Fibroblast of gingiva (primary cell): Measurements from ENCODE around the gene PRR3.

Experiments used
- DNase-seq: peaks from one replicate; pipeline ENCODE4 v3.0.0-alpha.2; 2011; ENCODE audit warnings: low read depth

PRR3 gene

GRCh38 chr6:30571762-30572082, 14.6 kb downstream of the PRR3 start:
- DNase-seq = no peak

GRCh38 chr6:30572148-30572547, 15.1 kb downstream of the PRR3 start:
- no peak for DNase-seq

GRCh38 chr6:30573113-30573512, 16.0 kb downstream of the PRR3 start:
- DNase-seq = no peak

GRCh38 chr6:30578051-30578450, 21.0 kb downstream of the PRR3 start:
- DNase-seq = no peak

GRCh38 chr6:30583921-30584320, 26.8 kb downstream of the PRR3 start:
- DNase-seq = no peak

GRCh38 chr6:30589754-30590358, 32.8 kb downstream of the PRR3 start:
- DNase-seq = no peak

- no peak for DNase-seq
Observed at GRCh38 chr6:30590509-30590908, 33.4 kb downstream of the PRR3 start.

- DNase-seq = no peak
Observed at GRCh38 chr6:30591008-30591407, 33.9 kb downstream of the PRR3 start.

GRCh38 chr6:30592287-30592686, 35.2 kb downstream of the PRR3 start:
- no peak for DNase-seq

- DNase-seq = peak; percentile 64
Observed at GRCh38 chr6:30597315-30598144, 40.4 kb downstream of the PRR3 start.

- DNase-seq = no peak
Observed at GRCh38 chr6:30598912-30599624, 42.0 kb downstream of the PRR3 start.

GRCh38 chr6:30599625-30600324, 42.7 kb downstream of the PRR3 start:
- DNase-seq = no peak

- no peak for DNase-seq
Observed at GRCh38 chr6:30600451-30600961, 43.4 kb downstream of the PRR3 start.

- no peak for DNase-seq
Observed at GRCh38 chr6:30601436-30601814, 44.3 kb downstream of the PRR3 start.

GRCh38 chr6:30601815-30602641, 44.9 kb downstream of the PRR3 start:
- no peak for DNase-seq

- no peak for DNase-seq
Observed at GRCh38 chr6:30603961-30604360, 46.9 kb downstream of the PRR3 start.

GRCh38 chr6:30610065-30610464, 53.0 kb downstream of the PRR3 start:
- DNase-seq = no peak

GRCh38 chr6:30611150-30611855, 54.2 kb downstream of the PRR3 start:
- DNase-seq = no peak

- DNase-seq = no peak
Observed at GRCh38 chr6:30611856-30612194, 54.7 kb downstream of the PRR3 start.

- peak; percentile 60 for DNase-seq
Observed at GRCh38 chr6:30612213-30612612, 55.1 kb downstream of the PRR3 start.

GRCh38 chr6:30612687-30613248, 55.7 kb downstream of the PRR3 start:
- peak; percentile 75 for DNase-seq
